ENCODE results near the gene GTF2H4.
"Not testable (repeated sequence)": the region's sequence is repeated elsewhere in the genome, so short reads cannot be mapped to it uniquely, and the experiment has no call there.

GTF2H4 gene

DNA sequence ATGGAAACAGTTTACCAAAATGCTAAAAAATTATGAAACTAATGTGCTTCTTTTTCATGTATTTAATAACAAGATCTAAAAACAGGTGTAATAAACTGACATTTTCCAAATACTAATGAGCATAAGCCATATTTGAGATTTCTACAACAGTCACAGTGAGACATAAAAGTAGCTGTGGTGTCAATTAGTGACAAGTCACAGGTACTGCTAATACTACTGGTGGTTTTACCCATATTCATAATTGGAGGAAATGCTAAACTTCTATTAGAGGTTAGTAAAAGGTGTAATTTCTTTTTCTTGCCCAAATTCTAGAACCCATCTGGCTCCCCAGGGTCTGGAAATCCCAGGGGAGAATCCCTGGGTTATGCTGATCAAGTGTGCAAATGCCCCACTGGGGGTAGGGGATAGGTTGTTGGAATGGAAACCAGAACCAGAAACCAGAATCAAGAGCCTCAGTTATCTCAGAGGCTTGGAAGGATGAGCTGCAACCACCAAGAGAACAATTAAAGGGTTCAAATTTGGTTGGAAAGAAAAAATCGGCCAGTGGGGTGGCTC, 7.1 kb upstream of the GTF2H4 start:
- no peak for TF ChIP-seq CTCF (IDR thresholded peaks at IDR 0.05; ENCODE audit: insufficient read depth, missing control alignments)
- DNase-seq (ENCODE audit: insufficient read length, low spot score) (no peak), FAIRE-seq (no peak)

GRCh38 chr6:30901436-30901835, 6.6 kb upstream of the GTF2H4 start:
- FAIRE-seq (no peak), DNase-seq (ENCODE audit: insufficient read length, low spot score) (no peak)
- no peak for TF ChIP-seq CTCF (IDR thresholded peaks at IDR 0.05; ENCODE audit: insufficient read depth, missing control alignments)

- DNase-seq (ENCODE audit: insufficient read length, low spot score); FAIRE-seq: not testable (repeated sequence)
Observed at GRCh38 chr6:30902196-30902595, 5.8 kb upstream of the GTF2H4 start.

- no peak for FAIRE-seq
Observed at GRCh38 chr6:30902709-30903108, 5.3 kb upstream of the GTF2H4 start.

GRCh38 chr6:30903236-30903635, 4.8 kb upstream of the GTF2H4 start:
- FAIRE-seq = no peak
- TF ChIP-seq CTCF (IDR thresholded peaks at IDR 0.05; ENCODE audit: insufficient read depth, missing control alignments) = no peak
- no peak for DNase-seq (ENCODE audit: insufficient read length, low spot score)

More at GRCh38 chr6:30902709-30903108, 5.3 kb upstream of the GTF2H4 start:
- no peak for TF ChIP-seq CTCF (IDR thresholded peaks at IDR 0.05; ENCODE audit: insufficient read depth, missing control alignments)
- no peak for DNase-seq (ENCODE audit: insufficient read length, low spot score)

DNA sequence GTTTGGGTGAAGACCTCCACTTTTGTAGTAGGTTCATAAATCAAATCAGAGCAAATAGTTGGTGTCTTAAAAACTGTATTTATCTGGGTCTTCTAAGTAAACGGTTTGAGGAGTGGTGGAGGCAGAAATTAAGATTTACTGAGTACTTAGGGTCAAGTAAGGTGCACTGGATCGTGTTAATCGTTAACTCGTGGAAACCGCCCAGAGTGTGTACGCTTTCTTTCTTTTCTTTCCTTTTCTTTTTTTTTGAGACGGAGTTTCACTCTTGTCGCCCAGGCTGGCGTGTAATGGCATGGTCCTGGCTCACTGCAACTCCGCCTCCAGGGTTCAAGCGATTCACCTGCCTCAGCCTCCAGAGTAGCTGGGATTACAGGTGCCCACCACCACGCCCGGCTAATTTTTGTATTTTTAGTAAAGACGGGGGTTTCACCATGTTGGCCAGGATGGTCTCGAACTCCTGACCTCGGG, 683 bp upstream of the GTF2H4 start:
- FAIRE-seq; DNase-seq (ENCODE audit: insufficient read length, low spot score): not testable (repeated sequence)

DNA sequence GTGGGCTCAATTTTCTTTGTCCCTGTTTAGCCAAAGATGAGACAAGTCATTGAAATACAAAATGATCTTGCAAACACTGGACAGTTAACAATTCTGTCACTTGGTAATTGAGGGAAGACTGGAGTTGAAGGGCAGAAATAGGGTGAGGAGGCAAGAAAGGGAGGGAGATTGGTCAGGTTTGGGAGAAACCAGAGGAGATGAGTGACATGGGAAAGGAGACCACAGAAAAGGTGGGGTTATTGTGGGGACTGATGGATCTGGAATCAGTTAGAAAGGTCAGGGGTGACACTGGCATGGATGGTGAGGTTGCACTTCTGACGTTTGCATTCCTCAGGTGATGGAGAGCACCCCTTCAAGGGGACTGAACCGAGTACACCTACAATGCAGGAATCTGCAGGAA, 693 bp downstream of the GTF2H4 start:
- DNase-seq (ENCODE audit: insufficient read length, low spot score) (no peak), FAIRE-seq (no peak)
- no peak for TF ChIP-seq CTCF (IDR thresholded peaks at IDR 0.05; ENCODE audit: insufficient read depth, missing control alignments)

GRCh38 chr6:30910473-30910872, 2.5 kb downstream of the GTF2H4 start:
- not testable (repeated sequence) for FAIRE-seq

More at GRCh38 chr6:30910473-30910872, 2.5 kb downstream of the GTF2H4 start:
- DNase-seq (ENCODE audit: insufficient read length, low spot score) = not testable (repeated sequence)

Data from D721Med (cell line).